Measurements from ENCODE around the gene MLLT3.
"Not testable (repeated sequence)": the region's sequence is repeated elsewhere in the genome, so short reads cannot be mapped to it uniquely, and the experiment has no call there.

The MLLT3 gene

DNA sequence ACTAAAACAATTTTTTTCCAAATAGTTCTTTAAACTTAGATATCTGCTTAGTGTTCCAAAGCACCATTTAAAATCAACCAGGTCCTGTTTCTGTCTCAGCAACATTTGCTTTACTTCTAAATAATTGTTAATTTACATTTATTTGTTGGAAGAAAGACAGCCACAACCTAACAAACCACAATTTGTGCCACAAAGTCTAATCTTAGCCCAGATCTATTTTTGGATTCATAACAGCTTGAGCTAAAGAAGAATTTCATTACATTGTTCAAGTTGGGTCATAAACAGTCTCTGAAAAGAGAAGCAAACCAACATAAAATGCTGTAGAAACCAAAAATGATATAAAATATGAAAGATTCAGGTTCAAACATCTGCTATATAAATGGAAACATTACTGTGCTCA is 24.4 kb downstream of the MLLT3 start:
- no peak for DNase-seq (ENCODE audit: low read depth in 2 of 2)

DNA sequence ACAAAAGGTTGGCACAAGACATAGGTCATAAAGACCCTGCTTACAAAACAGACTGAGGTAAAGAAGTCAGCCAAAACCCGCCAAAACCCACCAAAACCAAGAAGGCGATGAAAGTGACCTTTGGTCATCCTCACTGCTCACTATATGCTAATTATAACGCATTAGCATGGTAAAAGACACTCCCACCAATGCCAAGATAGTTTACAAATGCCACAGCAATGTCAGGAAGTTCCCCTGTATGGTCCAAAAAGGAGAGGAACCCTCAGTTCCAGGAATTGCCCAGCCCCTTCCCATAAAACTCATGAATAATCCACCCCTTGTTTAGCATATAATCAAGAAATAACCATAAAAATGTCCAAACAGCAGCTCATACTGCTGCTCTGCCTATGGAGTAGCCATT is 27.7 kb downstream of the MLLT3 start:
- no peak for DNase-seq (ENCODE audit: low read depth in 2 of 2)

DNA sequence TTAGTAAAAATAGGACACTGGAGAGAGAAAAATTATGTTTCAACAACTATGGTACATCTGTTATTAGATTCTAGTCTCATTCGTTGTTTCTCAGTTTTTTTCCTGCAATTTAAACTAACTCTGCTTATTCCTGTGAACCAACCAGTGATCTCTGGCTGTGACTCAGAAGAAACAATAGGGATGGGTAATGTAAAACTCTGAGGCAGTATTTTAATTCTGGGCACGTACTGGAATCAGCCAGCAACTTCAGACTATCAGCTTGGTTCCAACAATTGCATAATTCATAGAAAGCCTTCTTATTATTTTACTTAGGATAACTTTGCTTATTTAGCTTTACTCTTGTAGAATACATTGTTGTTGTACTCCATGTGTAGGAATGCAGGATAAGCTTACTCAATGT is 28.8 kb downstream of the MLLT3 start:
- DNase-seq (ENCODE audit: low read depth in 2 of 2): no peak

DNA sequence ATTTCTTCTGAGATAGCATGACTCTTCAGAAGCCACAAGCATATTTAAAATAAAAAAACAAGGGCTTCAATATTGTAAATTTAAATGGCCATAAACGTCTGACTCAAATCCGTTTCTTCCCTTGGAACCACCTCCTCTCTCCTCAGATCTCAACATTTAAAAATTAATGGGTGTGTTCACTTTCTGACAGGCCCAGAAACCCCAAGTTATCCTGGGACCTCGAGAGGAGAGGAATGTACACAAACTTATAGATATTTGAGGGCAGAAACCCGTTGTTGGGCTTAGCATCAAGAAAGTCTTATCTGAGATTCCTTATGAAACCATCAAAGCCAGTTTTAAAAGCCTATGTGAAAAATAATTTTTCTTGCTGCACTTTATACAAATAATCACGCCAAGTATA is 29.2 kb downstream of the MLLT3 start:
- no peak for DNase-seq (ENCODE audit: low read depth in 2 of 2)

DNA sequence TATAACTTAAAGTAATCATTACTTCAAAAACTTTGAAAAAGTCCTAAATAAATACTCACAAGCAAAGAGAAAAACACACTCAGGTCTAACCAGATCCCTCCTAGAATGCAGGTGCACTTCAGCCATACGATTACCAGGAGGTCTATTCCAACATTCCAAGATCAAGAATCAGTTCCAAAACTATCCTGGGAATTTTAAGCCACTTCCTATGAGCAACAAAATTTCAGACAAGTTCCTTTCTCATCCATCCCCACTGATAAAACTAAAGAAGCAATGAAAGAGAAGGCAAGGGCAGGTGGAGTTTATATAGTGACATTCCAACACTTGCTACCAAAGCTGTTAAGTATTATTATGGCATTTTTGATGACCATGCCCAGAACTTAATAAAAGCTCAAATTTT is 29.6 kb downstream of the MLLT3 start:
- DNase-seq (ENCODE audit: low read depth in 2 of 2): no peak

DNA sequence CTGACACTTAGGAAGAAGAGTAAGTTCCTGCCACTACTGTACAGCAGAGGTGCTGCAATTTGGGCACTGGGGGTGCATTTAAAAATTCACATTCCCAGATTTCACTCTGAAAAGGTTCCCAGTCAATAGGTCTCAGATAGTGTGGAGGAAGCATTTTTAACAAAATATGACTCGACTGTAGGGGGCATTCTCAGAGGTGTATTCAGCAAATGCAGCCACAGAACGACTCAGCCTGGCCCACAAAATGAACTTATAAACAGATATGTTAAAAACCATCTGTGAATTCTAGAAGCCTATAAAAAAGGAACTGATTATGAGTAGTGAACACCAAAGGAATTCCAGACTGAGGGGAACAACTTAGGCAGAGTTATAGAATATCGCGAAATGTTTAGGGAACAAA is 31.1 kb downstream of the MLLT3 start:
- DNase-seq (ENCODE audit: low read depth in 2 of 2): no peak

DNA sequence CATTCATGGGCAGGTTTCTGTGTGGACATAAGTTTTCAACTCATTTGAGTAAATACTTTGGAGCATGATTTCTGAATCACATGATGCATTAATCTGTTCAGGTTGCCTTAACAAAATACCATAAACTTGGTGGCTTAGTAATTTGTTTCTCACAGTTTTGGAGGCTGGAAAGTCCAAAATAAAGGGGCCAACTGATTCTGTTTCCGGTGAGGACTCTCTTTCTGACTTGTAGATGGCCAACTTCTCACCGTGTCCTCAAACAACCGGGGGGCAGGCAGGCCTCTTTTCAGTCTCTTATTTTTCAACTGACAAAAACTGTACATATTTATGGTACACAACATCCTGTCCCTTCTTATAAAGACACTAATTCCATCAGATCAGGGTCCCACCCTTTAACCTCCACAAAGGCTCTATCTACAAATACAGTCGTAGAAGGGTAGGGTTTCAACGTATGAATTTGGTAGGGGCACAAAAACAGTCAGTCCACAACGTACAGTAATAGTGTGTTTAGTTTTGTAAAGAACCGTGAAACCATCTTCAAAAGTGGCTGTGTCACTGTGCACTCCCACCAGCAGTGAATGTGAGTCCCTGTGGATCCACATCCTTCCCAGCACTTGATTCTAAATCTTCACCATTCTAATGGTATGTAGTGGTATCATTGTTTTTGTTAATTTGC is 37.2 kb downstream of the MLLT3 start:
- DNase-seq (ENCODE audit: low read depth in 2 of 2): no peak

DNA sequence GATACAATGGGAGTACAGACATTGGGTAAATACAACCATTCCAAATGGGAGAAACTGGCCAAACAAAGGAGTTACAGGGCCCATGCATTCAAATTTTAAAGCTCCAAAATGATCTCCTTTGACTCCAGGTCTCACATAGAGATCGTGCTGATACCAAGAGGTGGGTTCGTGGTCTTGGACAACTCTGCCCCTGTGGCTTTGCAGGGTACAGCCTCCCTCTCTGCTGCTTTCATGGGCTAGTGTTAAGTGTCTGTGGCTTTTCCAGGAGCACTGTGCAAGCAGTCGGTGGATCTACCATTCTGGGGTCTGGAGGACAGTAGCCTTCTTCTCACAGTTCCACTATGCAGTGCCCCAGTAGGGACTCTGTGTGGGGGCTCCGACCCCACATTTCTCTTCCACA is 39.2 kb downstream of the MLLT3 start:
- DNase-seq (ENCODE audit: low read depth in 2 of 2): not testable (repeated sequence)

DNA sequence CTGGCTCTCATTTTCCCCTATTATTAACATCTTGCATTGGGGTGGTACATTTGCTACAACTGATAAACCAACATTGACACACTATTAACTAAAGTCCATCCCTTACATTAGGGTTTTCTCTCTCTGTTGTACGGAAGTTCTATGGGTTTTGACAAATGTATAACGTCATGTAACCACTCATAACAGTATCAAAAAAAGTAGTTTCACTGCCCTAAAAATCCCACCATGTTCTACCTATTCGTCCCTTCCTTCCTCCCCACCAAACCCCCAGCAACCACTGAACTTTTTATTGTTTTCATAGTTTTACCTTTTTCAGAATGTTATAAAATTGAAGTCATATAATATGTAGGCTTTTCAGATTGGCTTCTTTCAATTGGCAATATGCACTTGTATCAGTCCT is 40.1 kb downstream of the MLLT3 start:
- no peak for DNase-seq (ENCODE audit: low read depth in 2 of 2)

DNA sequence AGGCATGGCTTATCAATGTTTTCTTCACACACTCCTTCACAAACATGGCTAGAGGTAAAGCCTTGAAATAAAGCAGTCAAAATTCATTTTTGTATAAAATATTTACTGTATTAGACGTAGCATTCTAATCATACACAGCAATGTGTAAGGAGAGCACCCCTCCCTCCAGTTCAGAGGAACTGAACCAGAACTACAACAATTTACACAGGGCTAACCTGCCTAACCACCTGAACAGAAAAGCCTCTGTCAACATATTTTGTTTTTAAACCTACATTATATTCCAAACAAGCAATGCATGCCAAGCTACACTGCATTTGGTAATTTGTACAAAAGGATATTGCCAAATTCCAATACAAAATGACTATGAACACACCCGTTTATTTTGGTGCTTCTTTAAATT is 41.6 kb downstream of the MLLT3 start:
- DNase-seq (ENCODE audit: low read depth in 2 of 2): no peak

DNA sequence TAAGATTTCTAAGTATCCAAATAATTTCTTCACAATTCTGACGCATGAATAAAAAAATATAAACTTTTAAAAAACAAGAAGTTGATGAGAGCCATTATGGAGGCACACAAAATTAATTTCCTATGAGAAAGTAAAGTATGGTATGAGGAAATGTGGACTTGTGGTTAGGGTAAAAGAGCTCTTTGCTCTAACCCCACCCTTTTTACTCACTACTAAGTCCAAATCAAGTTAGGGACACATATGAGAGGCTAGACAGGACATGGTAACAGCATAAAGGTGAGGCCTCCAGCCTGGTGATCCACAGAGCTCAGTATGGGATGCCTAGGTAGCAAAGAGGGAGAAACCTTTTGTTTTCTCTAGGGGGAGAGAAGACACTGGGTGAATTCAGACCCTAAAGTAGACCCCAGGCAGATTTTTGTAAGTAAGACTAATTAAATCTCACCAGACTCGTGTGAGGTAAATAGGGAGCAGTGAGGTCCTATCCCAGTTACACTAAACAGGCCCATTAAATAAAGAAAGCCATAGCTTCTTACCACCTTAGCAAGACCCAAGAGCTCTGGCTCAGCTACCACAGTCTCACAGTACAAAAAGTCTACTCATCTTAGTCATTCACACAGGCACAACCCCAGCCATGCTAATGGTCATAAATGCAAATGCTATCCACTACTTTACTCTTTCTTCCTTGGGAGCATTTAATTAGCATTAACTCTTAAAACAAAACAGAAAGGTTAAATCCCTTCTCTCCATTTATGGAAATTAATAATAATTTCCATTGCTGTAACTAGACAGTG is 42.6 kb downstream of the MLLT3 start:
- DNase-seq (ENCODE audit: low read depth in 2 of 2): no peak

DNA sequence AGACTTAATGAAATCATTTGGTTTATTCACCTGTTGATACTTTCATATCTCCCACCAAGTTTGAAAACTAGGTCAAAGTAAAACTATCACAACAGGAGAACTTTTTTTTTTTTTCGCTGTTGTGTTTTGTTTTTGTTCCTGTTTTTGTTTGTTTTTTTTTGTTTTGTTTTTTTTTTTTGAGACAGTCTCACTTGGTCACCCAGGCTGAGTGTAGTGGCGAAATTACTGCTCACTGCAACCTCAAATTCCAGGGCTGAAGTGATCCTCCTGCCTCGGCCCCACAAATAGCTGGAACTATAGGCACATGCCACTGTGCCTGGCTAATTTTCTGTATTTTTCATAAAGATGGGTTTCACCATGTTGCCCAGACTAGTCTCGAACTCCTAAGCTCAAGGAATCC is 49.3 kb downstream of the MLLT3 start:
- DNase-seq (ENCODE audit: low read depth in 2 of 2): no peak

DNA sequence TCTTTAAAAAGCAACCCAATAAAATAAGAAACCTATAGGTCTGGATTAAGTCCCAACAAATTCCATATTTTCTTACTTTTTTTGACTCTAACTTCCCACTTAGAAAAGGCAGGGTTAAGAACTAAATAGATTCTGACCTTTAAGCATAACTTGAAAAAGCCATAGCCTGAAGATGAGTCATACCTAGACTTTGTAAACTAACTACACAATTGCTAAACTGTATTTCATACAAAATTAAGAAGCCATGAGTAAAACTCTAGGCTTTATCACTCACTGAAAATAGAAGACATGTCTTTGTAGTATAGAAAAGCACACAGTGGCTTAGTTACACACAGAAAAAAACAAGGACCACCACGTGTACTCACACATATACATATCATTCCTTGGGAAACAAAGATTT is 51.5 kb downstream of the MLLT3 start:
- no peak for DNase-seq (ENCODE audit: low read depth in 2 of 2)

DNA sequence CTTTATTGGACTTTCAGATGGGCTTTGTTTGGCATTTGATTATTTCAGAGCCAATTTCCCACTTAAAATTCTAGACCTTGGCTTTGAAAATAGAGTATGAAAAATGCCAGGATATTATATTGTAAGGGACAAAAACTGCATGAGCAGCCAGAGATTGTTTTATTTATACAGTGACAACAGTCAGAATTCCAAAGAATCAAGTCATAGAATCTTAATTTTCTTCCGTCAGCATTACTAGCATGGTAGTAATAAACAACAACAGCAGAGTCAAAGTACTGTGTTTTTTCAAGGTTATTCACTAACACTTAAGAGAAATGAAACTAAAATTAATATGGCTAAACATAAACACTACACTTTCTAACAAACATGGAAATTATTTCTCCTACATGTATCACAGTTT is 52.2 kb downstream of the MLLT3 start:
- DNase-seq (ENCODE audit: low read depth in 2 of 2): no peak

DNA sequence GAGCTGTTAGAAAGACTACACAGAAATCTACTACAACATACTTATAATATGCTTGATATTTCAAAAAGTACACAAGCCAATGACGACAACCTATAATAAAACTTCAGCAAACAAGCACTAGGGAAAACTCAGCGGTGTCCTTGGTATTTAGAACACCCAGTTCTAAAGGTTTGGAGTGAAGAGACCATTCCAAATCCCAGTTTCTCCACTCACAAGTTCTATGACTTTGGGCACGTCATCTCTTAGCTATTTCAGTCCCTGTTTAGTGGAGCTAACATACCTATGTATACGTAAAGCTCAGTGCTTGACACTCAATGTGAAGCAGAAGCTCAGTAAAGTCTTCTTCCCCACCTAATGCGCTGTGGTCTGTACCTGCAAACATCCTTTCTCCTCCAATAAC is 52.8 kb downstream of the MLLT3 start:
- DNase-seq (ENCODE audit: low read depth in 2 of 2): no peak

DNA sequence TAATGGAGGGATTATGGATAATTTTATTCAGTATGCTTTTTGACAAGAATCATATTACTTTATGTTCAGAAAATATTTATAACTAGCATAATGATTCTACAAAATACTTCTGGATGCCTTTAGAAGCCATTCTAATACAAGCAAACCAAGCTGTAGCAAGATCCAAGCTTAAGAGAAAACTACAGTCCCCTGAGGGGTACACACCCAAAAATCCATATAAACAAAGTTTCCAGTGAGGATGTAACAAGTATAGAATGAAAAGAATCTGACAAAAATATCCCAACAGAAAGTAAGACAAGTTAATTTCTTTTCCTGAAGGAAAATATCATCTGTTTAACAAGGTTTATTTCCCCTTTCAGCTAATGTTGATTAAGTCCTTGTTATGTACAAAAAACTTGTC is 53.9 kb downstream of the MLLT3 start:
- no peak for DNase-seq (ENCODE audit: low read depth in 2 of 2)

DNA sequence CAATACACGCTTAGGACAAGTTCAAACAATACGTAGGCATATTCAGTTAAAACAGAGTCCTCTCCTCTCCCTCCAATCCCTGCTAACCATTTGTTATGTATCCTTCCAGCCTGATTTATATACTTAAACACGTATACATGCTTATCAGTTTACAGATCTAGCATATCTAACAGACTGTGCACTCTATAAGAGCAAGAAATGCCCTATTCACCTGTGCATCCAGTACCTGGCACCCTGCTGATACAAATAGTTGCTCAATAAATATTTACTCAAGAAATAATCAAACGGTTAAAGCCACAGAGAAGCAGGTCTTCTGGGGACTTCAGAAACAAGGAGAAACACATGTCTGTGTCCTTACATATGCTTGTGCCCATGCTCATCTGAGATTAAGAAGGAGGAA is 55.9 kb downstream of the MLLT3 start:
- DNase-seq (ENCODE audit: low read depth in 2 of 2): no peak

DNA sequence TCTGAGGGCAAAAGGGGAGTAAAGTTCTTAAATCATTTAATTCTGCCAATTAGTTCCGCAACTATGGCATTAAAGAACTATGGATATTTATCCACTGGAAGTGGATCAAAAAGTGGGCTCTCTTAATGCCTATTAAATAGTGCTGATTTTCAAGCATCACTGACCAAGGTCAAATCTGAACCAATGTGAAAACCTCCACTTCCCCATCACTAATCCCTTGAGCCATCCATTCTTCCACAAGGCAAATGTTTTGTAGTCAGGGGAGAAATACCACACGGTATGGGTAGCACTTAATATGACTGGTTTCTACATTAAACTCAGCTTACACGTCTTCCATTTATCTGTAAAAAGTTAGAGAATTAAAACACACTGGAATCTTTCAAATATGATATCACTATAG is 57.6 kb downstream of the MLLT3 start:
- DNase-seq (ENCODE audit: low read depth in 2 of 2): no peak

DNA sequence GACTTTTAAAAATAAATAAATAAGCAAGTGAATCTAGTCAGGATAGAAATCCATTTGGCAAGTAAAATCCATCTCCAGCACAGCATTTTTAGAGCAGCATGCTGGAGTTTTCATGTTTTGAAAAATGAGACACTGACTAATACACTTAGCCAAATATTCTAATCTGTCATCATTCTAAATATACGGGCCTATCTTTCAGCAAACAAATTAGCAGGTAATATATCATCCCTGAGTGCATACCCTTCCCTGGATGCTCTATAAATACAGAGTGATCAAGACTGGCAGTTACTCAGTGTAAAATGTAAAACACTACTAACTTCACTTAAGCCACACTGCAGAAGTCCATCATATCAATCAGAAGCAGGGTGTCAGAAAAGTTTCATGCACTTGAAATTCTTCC is 58.4 kb downstream of the MLLT3 start:
- peak in 1 of 2 experiments; percentile 27 for DNase-seq (ENCODE audit: low read depth in 2 of 2)

DNA sequence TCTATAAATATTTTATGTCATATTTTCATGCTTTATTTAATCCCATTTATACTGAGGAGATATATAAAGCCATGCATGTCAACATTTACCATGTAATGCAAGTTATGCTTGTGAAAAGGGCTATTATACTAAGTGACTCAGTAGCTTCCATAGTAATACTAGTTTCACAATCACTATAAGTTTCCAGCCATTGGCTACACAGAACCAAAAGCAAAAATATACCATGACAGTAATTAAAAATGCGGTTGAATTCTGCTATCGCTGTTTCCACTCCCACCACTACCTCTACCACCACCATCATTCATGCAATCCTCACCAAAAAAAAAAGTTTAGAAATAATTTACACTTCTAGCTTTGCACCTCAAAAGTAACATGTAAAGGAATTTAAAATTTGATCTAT is 60.2 kb downstream of the MLLT3 start:
- no peak for DNase-seq (ENCODE audit: low read depth in 2 of 2)

DNA sequence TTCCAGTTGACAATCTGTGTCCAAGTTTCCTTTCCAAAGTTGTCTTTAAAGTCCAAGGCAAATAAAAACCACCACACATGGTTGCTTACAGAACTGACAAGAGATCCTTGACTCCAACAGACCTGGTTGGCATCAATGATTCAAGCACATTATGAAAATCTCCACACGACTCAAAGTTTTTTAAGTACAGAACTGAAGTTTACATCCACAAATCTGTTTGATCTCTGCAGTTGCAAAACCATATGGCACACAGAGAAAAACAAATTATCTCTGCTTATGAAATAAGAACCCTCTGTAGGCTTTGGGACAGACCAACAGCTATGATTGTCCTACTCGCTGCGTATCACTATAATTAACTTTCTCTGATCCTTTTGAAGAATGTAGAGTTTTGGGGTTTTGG is 60.8 kb downstream of the MLLT3 start:
- no peak for DNase-seq (ENCODE audit: low read depth in 2 of 2)

DNA sequence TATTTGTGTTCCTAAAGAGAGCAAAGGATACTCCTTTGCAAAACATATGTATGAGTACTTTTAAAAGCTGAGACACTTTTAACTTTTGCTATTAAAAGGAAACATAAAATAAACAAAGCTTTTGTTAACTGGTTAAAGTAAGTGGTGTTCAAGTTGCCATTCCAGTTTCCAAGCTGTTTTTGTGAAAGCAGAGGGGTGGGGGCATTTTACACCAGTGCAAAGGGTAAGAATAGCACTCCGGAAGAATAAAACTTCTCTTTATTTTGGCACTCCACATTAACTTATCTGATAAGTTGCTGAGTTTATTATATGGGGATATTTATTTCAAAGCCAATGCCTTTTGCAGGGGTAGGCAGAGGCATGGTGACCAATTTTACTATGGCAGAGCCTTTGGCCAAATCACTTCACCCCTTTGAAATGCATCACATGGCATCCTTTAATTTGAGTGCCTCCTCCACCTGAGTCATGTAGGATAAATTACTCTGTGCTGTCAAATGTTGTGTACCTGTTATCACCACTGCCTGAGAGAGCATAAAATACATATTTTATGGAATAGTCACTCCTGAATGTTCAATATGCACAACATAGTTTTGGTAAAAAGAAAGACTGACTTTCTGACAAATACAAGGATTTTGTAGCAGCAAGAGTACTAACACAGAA is 62.9 kb downstream of the MLLT3 start:
- DNase-seq (ENCODE audit: low read depth in 2 of 2): no peak

DNA sequence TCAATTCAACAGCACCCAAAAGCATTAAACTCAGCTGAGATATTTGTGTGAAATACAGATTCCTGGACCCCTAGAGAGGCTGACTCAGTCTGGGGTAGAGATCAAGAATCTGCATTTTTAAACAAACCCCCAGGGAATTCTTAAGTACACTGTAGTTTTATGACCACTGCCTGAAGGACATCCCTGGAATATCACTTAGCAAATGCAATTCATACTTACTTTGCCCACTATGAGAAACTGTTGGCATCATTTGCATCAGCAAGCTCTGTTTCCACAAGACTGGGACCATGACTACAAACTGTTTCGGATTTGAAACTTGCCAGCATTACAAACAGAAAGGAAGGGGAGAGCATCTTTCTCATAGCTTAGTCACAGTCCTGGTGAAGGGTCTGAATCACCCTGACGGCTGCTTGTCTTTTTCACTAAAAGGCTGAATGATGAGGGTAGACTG is 63.7 kb downstream of the MLLT3 start:
- DNase-seq (ENCODE audit: low read depth in 2 of 2): peak; percentile 52 to 61

Measured in fibroblast of skin of left quadriceps (primary cell).